ENCODE results near the gene GRID2.

The GRID2 gene

DNA sequence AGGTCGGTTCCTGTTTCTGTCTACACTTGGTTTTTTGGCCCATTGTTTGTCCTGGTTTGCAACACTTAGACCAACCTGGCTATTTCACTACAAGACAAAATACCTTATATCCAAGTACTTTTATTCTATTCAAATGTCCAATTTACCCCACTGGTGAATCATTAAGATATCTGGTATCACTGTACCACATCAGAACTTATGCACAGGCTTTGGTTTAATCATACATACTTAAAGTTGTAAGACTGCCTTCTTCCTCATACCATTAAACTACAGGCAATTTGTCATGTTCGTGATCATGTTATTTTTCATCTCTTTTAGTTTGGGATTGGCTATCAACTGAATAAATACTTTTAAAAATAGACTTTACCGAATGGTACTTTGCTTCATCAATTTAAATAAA is 1471.8 kb downstream of the GRID2 start:
- no peaks in the 10 kb centered on the region for H3K27me3 ChIP-seq (ENCODE audit: control insufficient read depth, insufficient read depth, low read length)
- H3K9ac ChIP-seq (ENCODE audit: low read depth, low read length) = no peak overlapping the region
- no peaks in the 10 kb centered on the region for H3K9me3 ChIP-seq (ENCODE audit: control insufficient read depth, insufficient read depth, low read length)
- no peak overlapping the region for H3K4me3 ChIP-seq (ENCODE audit: low read depth, low read length)
- no peaks in the 10 kb centered on the region for H3K36me3 ChIP-seq (ENCODE audit: control insufficient read depth, insufficient read depth, low read length)
- H3K27ac ChIP-seq (ENCODE audit: low read depth, low read length) = no peak overlapping the region
- peaks cover 11% of the 10 kb centered on the region for H3K4me1 ChIP-seq (ENCODE audit: control insufficient read depth, insufficient read depth, low read length)

DNA sequence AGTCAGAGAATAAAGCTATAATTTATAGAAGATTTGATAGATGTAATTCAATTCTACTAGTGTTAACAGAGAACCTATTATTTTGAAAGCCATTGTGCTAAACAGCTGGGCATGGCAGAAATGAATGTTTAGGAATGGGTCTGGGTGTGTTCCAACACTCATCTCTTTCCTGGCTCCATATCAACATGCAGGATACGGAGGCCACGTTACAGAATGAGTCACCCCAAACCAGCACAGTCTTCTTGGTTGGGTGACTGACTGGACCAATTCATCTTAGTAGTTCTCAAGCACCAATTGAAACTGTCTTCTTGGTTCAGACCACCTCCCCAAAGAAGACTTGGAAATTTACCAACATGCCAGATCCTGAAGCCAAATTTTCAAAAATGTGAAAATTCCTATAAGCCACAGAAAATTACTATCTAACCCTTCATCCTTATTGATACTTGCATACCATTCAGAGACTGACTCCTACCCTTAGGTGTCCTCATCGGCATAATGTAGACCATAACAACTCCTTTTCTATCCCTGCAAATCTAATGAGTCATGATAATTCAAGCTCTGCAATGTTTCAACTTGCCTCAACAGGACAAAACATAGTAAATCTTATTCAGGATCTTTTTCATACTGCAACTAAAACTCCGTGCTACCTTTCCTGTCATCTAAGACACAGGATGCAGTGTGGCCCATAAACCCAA is 1472.8 kb downstream of the GRID2 start:
- Histone ChIP-seq H3K36me3 (ENCODE audit: control insufficient read depth, insufficient read depth, low read length) (no peaks in the 10 kb centered on the region), H3K9me3 (ENCODE audit: control insufficient read depth, insufficient read depth, low read length) (no peaks in the 10 kb centered on the region), H3K27me3 (ENCODE audit: control insufficient read depth, insufficient read depth, low read length) (no peaks in the 10 kb centered on the region), H3K9ac (ENCODE audit: low read depth, low read length) (no peak overlapping the region), H3K27ac (ENCODE audit: low read depth, low read length) (no peak overlapping the region), H3K4me1 (ENCODE audit: control insufficient read depth, insufficient read depth, low read length) (peaks cover 11% of the 10 kb centered on the region), H3K4me3 (ENCODE audit: low read depth, low read length) (no peak overlapping the region)

DNA sequence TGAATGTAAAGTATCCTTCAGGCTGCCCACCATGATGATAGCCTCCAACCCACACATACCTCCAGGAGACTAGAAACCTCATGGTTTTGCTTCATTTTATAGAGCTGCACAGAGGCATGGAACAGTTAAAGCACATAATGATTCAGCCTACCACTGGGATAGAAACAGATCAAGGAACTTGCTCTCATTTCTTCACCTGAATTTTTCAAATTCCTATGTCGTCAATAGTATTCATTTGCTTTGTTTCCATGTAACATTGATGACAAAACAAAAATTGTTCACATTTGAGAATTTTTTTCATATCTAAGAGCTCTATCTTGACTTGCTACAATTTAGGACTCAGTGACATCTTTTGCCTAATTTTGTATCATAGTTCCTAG is 1473.3 kb downstream of the GRID2 start:
- Histone ChIP-seq H3K9ac (ENCODE audit: low read depth, low read length) (no peak overlapping the region), H3K36me3 (ENCODE audit: control insufficient read depth, insufficient read depth, low read length) (no peaks in the 10 kb centered on the region), H3K4me3 (ENCODE audit: low read depth, low read length) (no peak overlapping the region), H3K9me3 (ENCODE audit: control insufficient read depth, insufficient read depth, low read length) (no peaks in the 10 kb centered on the region), H3K27ac (ENCODE audit: low read depth, low read length) (no peak overlapping the region), H3K4me1 (ENCODE audit: control insufficient read depth, insufficient read depth, low read length) (peaks cover 11% of the 10 kb centered on the region), H3K27me3 (ENCODE audit: control insufficient read depth, insufficient read depth, low read length) (no peaks in the 10 kb centered on the region)

DNA sequence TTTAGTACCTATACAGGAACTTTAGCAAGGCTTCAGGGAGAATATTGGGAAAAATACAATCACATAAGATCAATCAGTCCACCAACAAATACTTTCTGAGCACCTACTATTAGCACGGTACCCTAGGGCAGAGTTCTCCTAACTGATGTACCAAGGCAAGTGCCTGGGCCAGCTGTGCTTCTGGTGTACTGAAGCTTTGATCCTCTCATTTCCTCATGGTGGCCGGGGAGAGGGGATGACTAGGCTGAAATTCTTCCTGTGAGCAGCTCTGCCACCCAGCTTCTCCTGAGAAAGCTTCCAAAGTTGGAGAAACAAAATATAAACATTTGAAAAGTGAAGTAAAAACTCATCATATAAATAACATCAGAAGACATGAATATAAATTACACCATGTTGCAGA is 1475.5 kb downstream of the GRID2 start:
- Histone ChIP-seq H3K9ac (ENCODE audit: low read depth, low read length) (no peak overlapping the region), H3K27me3 (ENCODE audit: control insufficient read depth, insufficient read depth, low read length) (no peaks in the 10 kb centered on the region), H3K4me3 (ENCODE audit: low read depth, low read length) (no peak overlapping the region), H3K27ac (ENCODE audit: low read depth, low read length) (no peak overlapping the region), H3K9me3 (ENCODE audit: control insufficient read depth, insufficient read depth, low read length) (no peaks in the 10 kb centered on the region), H3K36me3 (ENCODE audit: control insufficient read depth, insufficient read depth, low read length) (no peaks in the 10 kb centered on the region), H3K4me1 (ENCODE audit: control insufficient read depth, insufficient read depth, low read length) (peaks cover 11% of the 10 kb centered on the region)

DNA sequence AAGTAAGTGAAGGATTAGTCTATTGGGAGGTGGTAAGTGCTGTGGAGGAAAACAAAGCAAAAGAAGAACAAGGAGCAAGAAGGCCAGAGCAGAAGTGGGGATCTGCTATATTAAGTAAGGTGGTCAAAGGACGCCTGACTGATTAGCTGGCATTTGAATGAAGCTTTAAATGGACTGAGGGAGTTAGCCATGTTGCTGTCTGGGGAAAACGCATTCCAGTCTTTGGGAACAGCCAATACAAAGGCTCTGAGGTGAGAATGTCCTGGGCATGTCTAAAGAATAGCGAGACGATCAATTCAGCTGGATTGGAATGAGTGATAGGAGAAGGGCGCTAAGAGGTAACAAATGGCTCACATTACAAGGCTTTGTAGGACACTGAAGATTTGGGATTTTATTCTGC is 1476.3 kb downstream of the GRID2 start:
- no peak overlapping the region for H3K4me3 ChIP-seq (ENCODE audit: low read depth, low read length)
- H3K9me3 ChIP-seq (ENCODE audit: control insufficient read depth, insufficient read depth, low read length) = no peaks in the 10 kb centered on the region
- no peaks in the 10 kb centered on the region for H3K27me3 ChIP-seq (ENCODE audit: control insufficient read depth, insufficient read depth, low read length)
- peaks cover 12% of the 10 kb centered on the region for H3K4me1 ChIP-seq (ENCODE audit: control insufficient read depth, insufficient read depth, low read length)
- H3K36me3 ChIP-seq (ENCODE audit: control insufficient read depth, insufficient read depth, low read length) = no peaks in the 10 kb centered on the region
- no peak overlapping the region for H3K27ac ChIP-seq (ENCODE audit: low read depth, low read length)
- H3K9ac ChIP-seq (ENCODE audit: low read depth, low read length) = no peak overlapping the region

DNA sequence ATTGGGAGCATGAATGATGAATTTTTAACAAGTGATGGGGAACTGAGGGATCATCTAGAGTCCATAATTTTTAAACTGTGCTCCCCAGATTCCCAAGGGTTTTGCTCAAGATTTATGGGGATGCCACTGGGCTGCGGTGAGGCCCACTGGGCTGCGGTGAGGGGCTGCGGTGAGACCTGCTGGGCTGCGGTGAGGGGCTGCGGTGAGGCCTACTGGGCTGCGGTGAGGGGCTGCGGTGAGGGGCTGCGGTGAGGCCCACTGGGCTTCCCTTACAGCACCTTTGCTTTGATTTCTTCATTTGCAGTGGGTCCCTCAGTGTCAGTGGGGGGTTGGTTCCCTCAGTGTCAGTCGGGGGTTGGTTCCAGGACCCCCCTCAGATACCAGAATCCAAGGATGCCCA is 1477.4 kb downstream of the GRID2 start:
- Histone ChIP-seq H3K36me3 (ENCODE audit: control insufficient read depth, insufficient read depth, low read length) (no peaks in the 10 kb centered on the region), H3K9me3 (ENCODE audit: control insufficient read depth, insufficient read depth, low read length) (no peaks in the 10 kb centered on the region), H3K27ac (ENCODE audit: low read depth, low read length) (no peak overlapping the region), H3K4me1 (ENCODE audit: control insufficient read depth, insufficient read depth, low read length) (peaks cover 24% of the 10 kb centered on the region), H3K9ac (ENCODE audit: low read depth, low read length) (no peak overlapping the region), H3K27me3 (ENCODE audit: control insufficient read depth, insufficient read depth, low read length) (no peaks in the 10 kb centered on the region), H3K4me3 (ENCODE audit: low read depth, low read length) (no peak overlapping the region)

DNA sequence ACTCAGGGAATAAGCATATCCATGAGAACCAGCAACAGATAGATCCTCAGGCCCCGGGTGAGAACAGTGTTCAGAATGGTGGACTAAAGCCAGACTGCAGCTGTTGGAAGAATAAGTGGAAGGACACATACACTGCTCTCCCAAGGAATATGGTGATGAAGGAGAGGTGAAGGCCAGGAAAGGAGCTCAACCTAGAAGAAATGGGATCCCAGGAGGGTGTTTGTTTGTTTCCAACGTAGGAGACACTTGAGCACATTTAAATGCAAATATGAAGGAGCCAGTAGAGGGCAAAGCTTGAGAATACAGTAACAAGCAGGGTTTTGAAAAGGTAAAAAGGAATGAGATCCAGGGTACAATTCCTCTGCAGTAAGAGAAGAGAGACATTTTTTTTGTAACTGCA is 1482.4 kb downstream of the GRID2 start:
- no peak overlapping the region for H3K4me3 ChIP-seq (ENCODE audit: low read depth, low read length)
- H3K27ac ChIP-seq (ENCODE audit: low read depth, low read length) = peak overlapping the region; percentile 4
- peaks cover 18% of the 10 kb centered on the region for H3K4me1 ChIP-seq (ENCODE audit: control insufficient read depth, insufficient read depth, low read length)
- no peaks in the 10 kb centered on the region for H3K27me3 ChIP-seq (ENCODE audit: control insufficient read depth, insufficient read depth, low read length)
- no peak overlapping the region for H3K9ac ChIP-seq (ENCODE audit: low read depth, low read length)
- H3K9me3 ChIP-seq (ENCODE audit: control insufficient read depth, insufficient read depth, low read length) = no peaks in the 10 kb centered on the region
- H3K36me3 ChIP-seq (ENCODE audit: control insufficient read depth, insufficient read depth, low read length) = no peaks in the 10 kb centered on the region

DNA sequence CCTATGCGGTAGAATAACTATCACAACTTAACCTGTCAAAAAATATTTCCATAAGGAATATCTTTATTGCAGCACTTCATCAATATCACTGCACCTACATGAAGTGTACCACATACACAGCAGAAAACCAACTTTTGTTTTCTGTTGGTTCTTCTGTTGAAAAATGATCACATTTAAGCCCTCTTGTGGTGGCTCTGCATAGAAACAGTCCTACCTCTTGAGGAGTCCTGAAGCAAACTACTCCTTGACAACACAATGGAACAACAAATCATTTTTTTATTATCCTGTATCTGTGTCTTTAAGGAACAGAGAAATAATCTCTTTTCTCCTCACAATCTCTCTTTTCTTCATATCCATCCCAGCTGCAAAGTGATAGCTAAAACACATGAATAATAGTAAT is 1484.9 kb downstream of the GRID2 start:
- Histone ChIP-seq H3K36me3 (ENCODE audit: control insufficient read depth, insufficient read depth, low read length) (no peaks in the 10 kb centered on the region), H3K4me1 (ENCODE audit: control insufficient read depth, insufficient read depth, low read length) (peaks cover 26% of the 10 kb centered on the region), H3K27ac (ENCODE audit: low read depth, low read length) (no peak overlapping the region), H3K4me3 (ENCODE audit: low read depth, low read length) (no peak overlapping the region), H3K9me3 (ENCODE audit: control insufficient read depth, insufficient read depth, low read length) (no peaks in the 10 kb centered on the region), H3K27me3 (ENCODE audit: control insufficient read depth, insufficient read depth, low read length) (no peaks in the 10 kb centered on the region), H3K9ac (ENCODE audit: low read depth, low read length) (no peak overlapping the region)

DNA sequence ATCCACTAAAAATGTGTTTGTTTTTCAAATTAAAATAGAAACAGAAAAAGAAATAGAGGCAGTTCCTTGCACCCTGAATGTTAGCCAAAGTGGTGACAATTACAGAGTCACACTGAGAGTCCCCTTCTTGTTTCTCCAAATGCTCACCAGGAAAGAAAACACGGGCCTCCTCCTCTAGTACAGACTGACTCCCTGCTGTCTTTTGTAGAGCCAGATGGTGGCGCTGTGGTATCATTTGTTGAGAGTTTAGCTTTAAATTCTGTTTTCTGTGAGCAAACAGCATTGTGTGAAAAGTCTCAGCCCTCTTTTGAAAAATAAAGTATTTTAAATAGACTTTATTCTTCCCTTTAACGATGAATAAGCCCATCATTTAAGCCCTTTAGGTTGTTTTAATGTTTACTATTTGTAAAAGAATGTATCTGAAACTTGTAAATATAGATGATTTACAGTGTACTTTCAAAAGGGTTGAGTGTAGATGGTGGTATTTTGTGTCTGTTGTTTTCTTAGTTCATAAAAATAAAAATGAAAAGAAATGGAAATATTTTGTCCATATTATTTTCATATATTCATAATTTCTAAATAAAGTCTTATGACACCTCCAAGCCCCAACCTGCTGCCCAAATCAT is 1487.9 kb downstream of the GRID2 start:
- Histone ChIP-seq H3K4me1 (ENCODE audit: control insufficient read depth, insufficient read depth, low read length) (peaks cover 9% of the 10 kb centered on the region; the same call in 1 of the 2 replicates), H3K27me3 (ENCODE audit: control insufficient read depth, insufficient read depth, low read length) (no peaks in the 10 kb centered on the region)

DNA sequence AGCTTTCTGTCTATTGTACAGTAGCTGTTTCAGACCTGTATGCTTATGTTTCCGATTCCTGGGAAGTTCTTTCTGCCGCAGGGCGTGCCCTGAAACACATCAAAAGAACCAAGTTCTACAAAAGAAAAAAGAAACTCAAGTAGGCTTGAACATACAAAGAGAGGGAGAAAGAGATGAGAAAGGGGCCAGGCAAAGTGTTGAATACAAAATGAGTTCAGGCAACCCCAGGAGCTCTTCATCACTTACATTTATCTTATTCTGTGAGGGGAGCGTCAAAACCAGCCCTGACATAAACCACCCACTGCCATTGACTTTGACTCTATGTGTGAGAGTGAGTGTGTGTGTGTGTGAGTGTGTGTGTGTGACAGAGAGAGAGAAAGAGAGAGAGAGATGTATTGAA is 1498.3 kb downstream of the GRID2 start:
- Histone ChIP-seq H3K27ac (ENCODE audit: low read depth, low read length) (no peak overlapping the region), H3K9ac (ENCODE audit: low read depth, low read length) (no peak overlapping the region), H3K36me3 (ENCODE audit: control insufficient read depth, insufficient read depth, low read length) (no peaks in the 10 kb centered on the region), H3K4me3 (ENCODE audit: low read depth, low read length) (no peak overlapping the region), H3K9me3 (ENCODE audit: control insufficient read depth, insufficient read depth, low read length) (no peaks in the 10 kb centered on the region), H3K4me1 (ENCODE audit: control insufficient read depth, insufficient read depth, low read length) (no peaks in the 10 kb centered on the region), H3K27me3 (ENCODE audit: control insufficient read depth, insufficient read depth, low read length) (no peaks in the 10 kb centered on the region)

More for the DNA sequence above, 1487.9 kb downstream of the GRID2 start:
- Histone ChIP-seq H3K9ac (ENCODE audit: low read depth, low read length) (no peak overlapping the region), H3K9me3 (ENCODE audit: control insufficient read depth, insufficient read depth, low read length) (no peaks in the 10 kb centered on the region), H3K27ac (ENCODE audit: low read depth, low read length) (no peak overlapping the region), H3K36me3 (ENCODE audit: control insufficient read depth, insufficient read depth, low read length) (no peaks in the 10 kb centered on the region), H3K4me3 (ENCODE audit: low read depth, low read length) (no peak overlapping the region)

DNA sequence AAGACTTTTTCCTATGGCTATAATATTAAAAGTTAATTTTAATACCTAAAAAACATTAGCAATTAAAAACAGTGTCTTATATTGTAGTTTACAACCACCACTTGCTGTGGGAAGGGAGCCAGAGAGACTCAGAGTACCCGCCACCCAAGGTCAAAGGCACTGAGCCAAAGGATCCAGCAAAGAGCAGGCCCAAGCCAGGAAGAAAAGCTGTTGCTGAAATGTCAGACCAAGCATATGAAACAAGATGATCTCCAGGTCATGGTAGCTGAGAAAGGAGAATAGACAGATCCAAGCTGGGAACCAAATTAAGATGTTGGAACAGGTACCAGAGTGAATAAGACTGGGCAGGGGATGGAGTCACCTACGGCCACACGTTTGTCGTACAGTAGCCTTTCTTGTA is 1506.0 kb downstream of the GRID2 start:
- H3K9me3 ChIP-seq (ENCODE audit: control insufficient read depth, insufficient read depth, low read length) = no peaks in the 10 kb centered on the region
- H3K27ac ChIP-seq (ENCODE audit: low read depth, low read length) = no peak overlapping the region
- H3K9ac ChIP-seq (ENCODE audit: low read depth, low read length) = no peak overlapping the region
- no peaks in the 10 kb centered on the region for H3K36me3 ChIP-seq (ENCODE audit: control insufficient read depth, insufficient read depth, low read length)
- H3K4me1 ChIP-seq (ENCODE audit: control insufficient read depth, insufficient read depth, low read length) = peaks cover 8% of the 10 kb centered on the region
- no peak overlapping the region for H3K4me3 ChIP-seq (ENCODE audit: low read depth, low read length)
- no peaks in the 10 kb centered on the region for H3K27me3 ChIP-seq (ENCODE audit: control insufficient read depth, insufficient read depth, low read length)
